ENCODE data around the gene ALDH3B1.

ALDH3B1 gene

GRCh38 chr11:68047437-68048290, 37.5 kb downstream of the ALDH3B1 start:
- no peak for DNase-seq

GRCh38 chr11:68048681-68049508, 38.8 kb downstream of the ALDH3B1 start:
- no peak for DNase-seq

GRCh38 chr11:68049509-68050370, 39.6 kb downstream of the ALDH3B1 start:
- no peak for DNase-seq

- no peak for DNase-seq
Measured at GRCh38 chr11:68050371-68050841, 40.3 kb downstream of the ALDH3B1 start.

- DNase-seq: no peak
Measured at GRCh38 chr11:68051191-68052136, 41.3 kb downstream of the ALDH3B1 start.

- no peak for DNase-seq
Measured at GRCh38 chr11:68052137-68052873, 42.2 kb downstream of the ALDH3B1 start.

GRCh38 chr11:68053117-68053516, 43.0 kb downstream of the ALDH3B1 start:
- DNase-seq: no peak

GRCh38 chr11:68053981-68054812, 44.1 kb downstream of the ALDH3B1 start:
- no peak for DNase-seq

GRCh38 chr11:68056317-68057285, 46.5 kb downstream of the ALDH3B1 start:
- DNase-seq: no peak

GRCh38 chr11:68057807-68058206, 47.7 kb downstream of the ALDH3B1 start:
- DNase-seq: no peak

- no peak for DNase-seq
Measured at GRCh38 chr11:68061508-68061907, 51.4 kb downstream of the ALDH3B1 start.

GRCh38 chr11:68064926-68065325, 54.8 kb downstream of the ALDH3B1 start:
- no peak for DNase-seq

- DNase-seq: no peak
Measured at GRCh38 chr11:68065841-68066240, 55.7 kb downstream of the ALDH3B1 start.

GRCh38 chr11:68066742-68067141, 56.6 kb downstream of the ALDH3B1 start:
- DNase-seq: no peak

- no peak for DNase-seq
Measured at GRCh38 chr11:68067991-68068390, 57.9 kb downstream of the ALDH3B1 start.

GRCh38 chr11:68071281-68072048, 61.3 kb downstream of the ALDH3B1 start:
- DNase-seq: no peak

- peak; percentile 34 for DNase-seq
Measured at GRCh38 chr11:68074584-68075352, 64.6 kb downstream of the ALDH3B1 start.
